DMS79 treated with DMSO at 0.1 percent for 48 hours (cell line): ENCODE measurements around the gene C8B.

Source experiments
- DNase-seq: peaks from one replicate; lab custom pipeline; 2025; lab: John Stamatoyannopoulos, UW

C8B gene

GRCh38 chr1:56898879-56899278, 66.9 kb downstream of the C8B start:
- no peak for DNase-seq

DNA sequence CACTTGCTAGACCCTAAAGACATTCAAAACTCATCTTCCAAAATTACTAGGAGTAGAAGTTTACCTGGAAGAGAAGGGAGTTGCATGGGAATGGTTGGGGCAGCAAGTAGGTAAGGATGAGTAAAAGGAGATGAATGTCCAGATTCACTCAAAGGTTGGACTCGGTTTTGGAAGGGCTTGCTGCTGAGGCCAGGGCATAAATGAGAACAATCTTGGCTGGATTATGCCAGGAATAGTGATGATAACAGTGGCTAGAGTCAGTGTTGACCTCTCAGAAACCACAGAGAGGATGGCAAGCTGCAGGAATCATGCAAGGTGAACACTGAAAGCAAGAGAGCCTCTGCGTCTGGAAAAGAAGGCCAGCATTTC, 67.8 kb downstream of the C8B start:
- no peak for DNase-seq

DNA sequence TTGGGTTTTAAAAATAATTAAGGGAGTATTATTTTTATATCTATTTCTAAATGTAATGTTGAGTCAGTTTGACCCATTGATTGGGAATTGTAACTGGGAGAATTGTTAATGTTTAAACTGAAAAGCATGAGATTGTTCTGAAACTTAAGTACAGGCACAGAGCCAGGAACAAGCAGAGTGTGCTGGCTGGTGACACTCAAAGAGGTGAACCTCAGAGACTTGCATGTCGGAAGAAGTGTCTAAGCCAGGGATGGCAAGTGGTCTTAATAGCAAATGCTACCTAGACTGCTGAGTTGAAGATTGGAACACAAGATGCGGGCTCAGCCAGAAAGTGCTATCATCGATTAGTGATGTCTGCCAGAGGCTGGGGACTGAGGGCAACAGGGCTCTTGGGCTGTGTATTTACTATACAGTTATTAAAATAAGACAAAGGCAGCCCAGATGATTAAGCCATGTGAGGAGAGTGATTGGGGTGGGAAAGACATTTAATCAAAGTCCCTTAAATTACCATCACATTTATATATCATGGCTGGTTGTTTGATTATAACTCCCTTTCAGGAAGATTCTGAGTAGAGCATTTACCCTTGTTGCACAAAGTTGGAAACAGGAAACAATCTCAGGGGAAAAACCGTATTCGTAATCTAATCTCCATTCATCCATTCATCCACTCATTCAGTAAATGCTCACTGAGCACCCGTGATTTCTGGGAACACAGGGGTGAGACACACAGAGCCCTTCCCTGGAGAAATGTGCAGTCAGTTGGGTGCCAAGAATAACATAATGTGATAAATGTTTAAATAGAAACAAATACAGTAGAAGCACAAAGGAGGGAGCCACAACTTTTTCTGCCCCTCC, 68.4 kb downstream of the C8B start:
- no peak for DNase-seq

- DNase-seq, result no peak
Observed at GRCh38 chr1:56894014-56894413, 71.8 kb downstream of the C8B start.

- no peak for DNase-seq
Observed at GRCh38 chr1:56890229-56890628, 75.6 kb downstream of the C8B start.

GRCh38 chr1:56881417-56881816, 84.4 kb downstream of the C8B start:
- no peak for DNase-seq

DNA sequence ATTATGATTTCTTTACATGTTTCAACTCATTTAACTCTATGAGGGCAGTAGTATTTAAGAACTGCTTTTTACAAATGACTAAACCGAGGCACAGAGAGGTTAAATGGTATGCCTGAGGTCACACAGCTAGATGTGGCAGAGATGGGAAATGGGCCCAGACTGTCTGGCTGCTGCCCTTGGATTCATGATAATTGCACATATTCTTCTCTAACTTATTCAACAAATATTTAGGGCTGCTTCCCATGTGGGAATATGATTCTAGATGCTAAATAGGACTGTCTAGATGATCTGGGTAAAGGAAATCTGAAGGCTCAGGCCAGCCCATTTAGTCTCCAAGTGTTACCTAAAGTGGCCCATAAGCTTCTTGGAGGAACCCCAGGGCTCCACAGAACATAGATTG, 85.0 kb downstream of the C8B start:
- no peak for DNase-seq
